HepG2 (cell line): Measurements from ENCODE around the gene PCGF6. TPM values are rescaled to one million over a fixed set of nuclear protein-coding genes. Genes with fewer than 3 reads are reported as not detected.

ENCODE experiments used
- AHR ChIP-seq: IDR thresholded peaks from 2 replicates; pipeline ENCODE4 v1.6.1; 2018; ENCODE audit warnings: missing genetic modification reagents, missing compliant biosample characterization
- ARNTL ChIP-seq: sonication (generic); formaldehyde crosslinking; IDR thresholded peaks from 2 replicates; pipeline ENCODE4 v1.4.0; 2020; ENCODE audit warnings: mild to moderate bottlenecking, missing genetic modification reagents
- ATF7-NPFF ChIP-seq: sonication (generic); formaldehyde crosslinking; IDR thresholded peaks from 2 replicates; pipeline ENCODE4 v1.8.1; 2023; ENCODE audit warnings: mild to moderate bottlenecking, low read depth, missing genetic modification reagents, moderate library complexity
- CREBL2 ChIP-seq: sonication (generic); formaldehyde crosslinking; IDR thresholded peaks from 2 replicates; pipeline ENCODE4 v1.8.1; 2023; ENCODE audit warnings: missing genetic modification reagents, mild to moderate bottlenecking, borderline replicate concordance
- GFI1 ChIP-seq: sonication (generic); formaldehyde crosslinking; IDR thresholded peaks from 2 replicates; pipeline ENCODE4 v1.5.0; 2020; ENCODE audit warnings: missing genetic modification reagents, mild to moderate bottlenecking, borderline replicate concordance
- GPN1 ChIP-seq: sonication (generic); formaldehyde crosslinking; IDR thresholded peaks from 2 replicates; pipeline ENCODE4 v1.5.1; 2020; ENCODE audit warnings: missing genetic modification reagents, borderline replicate concordance
- HNF4G ChIP-seq, 2 experiments: sonication (generic) in 1 of 2; formaldehyde crosslinking in 1 of 2; IDR thresholded peaks; 2 replicates each; pipeline versions ENCODE4 v1.4.0 to v1.6.1; 2011 to 2020; ENCODE audit warnings: borderline replicate concordance in 2 of 2, low read depth in 2 of 2, mild to moderate bottlenecking in 2 of 2, low read length in 1 of 2, missing genetic modification reagents in 1 of 2, moderate library complexity in 1 of 2
- KLF13 ChIP-seq: sonication (generic); formaldehyde crosslinking; IDR thresholded peaks from 2 replicates; pipeline ENCODE4 v1.4.0; 2020; ENCODE audit warnings: mild to moderate bottlenecking, missing genetic modification reagents
- KLF6 ChIP-seq: IDR thresholded peaks from 2 replicates; pipeline ENCODE4 v1.8.0; 2016; ENCODE audit warnings: missing biosample characterization, missing genetic modification reagents
- KMT2B ChIP-seq: IDR thresholded peaks from 2 replicates; pipeline ENCODE4 v1.6.1; 2016; ENCODE audit warnings: missing genetic modification reagents, missing compliant biosample characterization
- MED1 ChIP-seq: sonication (generic); formaldehyde crosslinking; IDR thresholded peaks from 2 replicates; pipeline ENCODE4 v1.4.0; 2020; ENCODE audit warnings: missing genetic modification reagents
- MXI1 ChIP-seq: IDR thresholded peaks from 3 replicates; pipeline ENCODE4 v1.6.1; 2012; ENCODE audit warnings: low read depth, low read length, inconsistent platforms, borderline replicate concordance
- MYNN ChIP-seq: sonication (generic); formaldehyde crosslinking; IDR thresholded peaks from 2 replicates; pipeline ENCODE4 v1.4.0; 2020; ENCODE audit warnings: mild to moderate bottlenecking, low read depth, missing genetic modification reagents
- RARA ChIP-seq: IDR thresholded peaks from 2 replicates; pipeline ENCODE4 v1.6.1; 2016; ENCODE audit warnings: missing genetic modification reagents, missing compliant biosample characterization
- REL ChIP-seq: sonication (generic); formaldehyde crosslinking; conservative IDR thresholded peaks from 2 replicates; pipeline ENCODE4 v1.8.0; 2022; ENCODE audit warnings: mild to moderate bottlenecking, missing genetic modification reagents, moderate library complexity
- RFX3 ChIP-seq: IDR thresholded peaks from 2 replicates; pipeline ENCODE4 v1.6.1; 2016; ENCODE audit warnings: missing biosample characterization, missing genetic modification reagents
- SCMH1 ChIP-seq: sonication (generic); formaldehyde crosslinking; IDR thresholded peaks from 2 replicates; pipeline ENCODE4 v1.9.0; 2021; ENCODE audit warnings: missing genetic modification reagents, mild to moderate bottlenecking, borderline replicate concordance
- THAP9 ChIP-seq: sonication (generic); formaldehyde crosslinking; IDR thresholded peaks from 2 replicates; pipeline ENCODE4; 2020; ENCODE audit warnings: missing genetic modification reagents, mild to moderate bottlenecking, borderline replicate concordance
- TOE1 ChIP-seq: sonication (generic); formaldehyde crosslinking; IDR thresholded peaks from 2 replicates; pipeline ENCODE4 v1.4.0; 2020; ENCODE audit warnings: mild to moderate bottlenecking, missing genetic modification reagents
- ZNF30 ChIP-seq: sonication (generic); formaldehyde crosslinking; IDR thresholded peaks from 2 replicates; pipeline ENCODE4 v1.5.0; 2020; ENCODE audit warnings: mild to moderate bottlenecking, missing genetic modification reagents
- ZNF317 ChIP-seq: sonication (generic); formaldehyde crosslinking; IDR thresholded peaks from 2 replicates; pipeline ENCODE4 v1.5.0; 2020; ENCODE audit warnings: mild to moderate bottlenecking, missing genetic modification reagents
- ZNF644 ChIP-seq: IDR thresholded peaks from 2 replicates; pipeline ENCODE4 v1.6.1; 2016; ENCODE audit warnings: low read depth
- polyA plus RNA-seq, 8 experiments: library from polyadenylated mRNA; depleted of rRNA in 3 of 8; stranded (reverse) in 7 of 8; unstranded in 1 of 8; fragments of >200 nt; fragmentation: Illumina TruSeq in 4 of 8; extraction: Trizol in 4 of 8; gene quantifications; 2 replicates each; pipeline versions ENCODE4 v1.2.1 to v1.2.3, GENCODE V29; 2011 to 2016; ENCODE audit warnings: low read depth in 4 of 8, missing spikeins in 1 of 8, mixed read lengths in 1 of 8; ENCODE audit not compliant: insufficient read depth in 1 of 8
- total RNA-seq, 5 experiments: library from RNA; depleted of rRNA; stranded (reverse); fragments of >200 nt; fragmentation: Illumina TruSeq; extraction: Trizol; gene quantifications; 2 replicates each; pipeline ENCODE4 v1.2.3, GENCODE V29; 2016; ENCODE audit warnings: low read depth in 1 of 5
- TF ChIP-seq, protein P1 (sequence below): sonication (generic); formaldehyde crosslinking; IDR thresholded peaks from 2 replicates; pipeline ENCODE4 v1.4.0; 2020; ENCODE audit warnings: missing genetic modification reagents
- TF ChIP-seq, protein P2 (sequence below): IDR thresholded peaks from 2 replicates; pipeline ENCODE4 v1.6.1; 2018; ENCODE audit warnings: missing genetic modification reagents, mild to moderate bottlenecking, missing compliant biosample characterization

PCGF6 gene
- total and polyA plus RNA-seq, 2 of the 13 experiments (the other 11 are each of a cell fraction or from before 2014, with no cell fraction given) = 5.2 to 19.4 TPM

GRCh38 chr10:103350517-103351260 lies at the start of gene PCGF6 (continued):
- no peak for TF ChIP-seq CREBL2 (CRISPR knock-in tag)
- TF ChIP-seq GPN1 (CRISPR knock-in tag) = no peak
- TF ChIP-seq TOE1 (CRISPR knock-in tag) = no peak
- peak; percentile 79; the same call in 1 of the 2 replicates for TF ChIP-seq ATF7-NPFF
- 0 out of 2 replicates have a peak, but pooled peaks have one; percentile 39 for TF ChIP-seq MED1 (CRISPR knock-in tag)
- TF ChIP-seq KLF6 (CRISPR knock-in tag) = no peak; the same call in 1 of the 2 replicates
- TF ChIP-seq, protein P1, sequence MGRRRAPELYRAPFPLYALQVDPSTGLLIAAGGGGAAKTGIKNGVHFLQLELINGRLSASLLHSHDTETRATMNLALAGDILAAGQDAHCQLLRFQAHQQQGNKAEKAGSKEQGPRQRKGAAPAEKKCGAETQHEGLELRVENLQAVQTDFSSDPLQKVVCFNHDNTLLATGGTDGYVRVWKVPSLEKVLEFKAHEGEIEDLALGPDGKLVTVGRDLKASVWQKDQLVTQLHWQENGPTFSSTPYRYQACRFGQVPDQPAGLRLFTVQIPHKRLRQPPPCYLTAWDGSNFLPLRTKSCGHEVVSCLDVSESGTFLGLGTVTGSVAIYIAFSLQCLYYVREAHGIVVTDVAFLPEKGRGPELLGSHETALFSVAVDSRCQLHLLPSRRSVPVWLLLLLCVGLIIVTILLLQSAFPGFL (CRISPR knock-in tag) = no peak
- TF ChIP-seq RFX3 (CRISPR knock-in tag) = no peak
- no peak for TF ChIP-seq HNF4G (IDR thresholded peaks at IDR 0.05; ENCODE audit: borderline replicate concordance, low read depth, low read length)
- TF ChIP-seq HNF4G (CRISPR knock-in tag; IDR thresholded peaks at IDR 0.05; ENCODE audit: borderline replicate concordance, low read depth) = no peak
- TF ChIP-seq KLF13 (CRISPR knock-in tag) = no peak
- peak; percentile 61; the same call in 1 of the 2 replicates for TF ChIP-seq AHR
- no peak for TF ChIP-seq ZNF30 (CRISPR knock-in tag)
- no peak for TF ChIP-seq SCMH1
- TF ChIP-seq, protein P2, sequence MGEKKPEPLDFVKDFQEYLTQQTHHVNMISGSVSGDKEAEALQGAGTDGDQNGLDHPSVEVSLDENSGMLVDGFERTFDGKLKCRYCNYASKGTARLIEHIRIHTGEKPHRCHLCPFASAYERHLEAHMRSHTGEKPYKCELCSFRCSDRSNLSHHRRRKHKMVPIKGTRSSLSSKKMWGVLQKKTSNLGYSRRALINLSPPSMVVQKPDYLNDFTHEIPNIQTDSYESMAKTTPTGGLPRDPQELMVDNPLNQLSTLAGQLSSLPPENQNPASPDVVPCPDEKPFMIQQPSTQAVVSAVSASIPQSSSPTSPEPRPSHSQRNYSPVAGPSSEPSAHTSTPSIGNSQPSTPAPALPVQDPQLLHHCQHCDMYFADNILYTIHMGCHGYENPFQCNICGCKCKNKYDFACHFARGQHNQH (CRISPR knock-in tag) = peak; percentile 69; the same call in 1 of the 2 replicates
- peak; percentile 33; the same call in 1 of the 3 replicates for TF ChIP-seq MXI1
- TF ChIP-seq ZNF317 (CRISPR knock-in tag) = peak; percentile 47; the same call in 1 of the 2 replicates
- TF ChIP-seq RARA (CRISPR knock-in tag) = no peak; the same call in 1 of the 2 replicates
- TF ChIP-seq GFI1 (CRISPR knock-in tag) = no peak
- no peak for TF ChIP-seq MYNN
- peak; percentile 57; the same call in 1 of the 2 replicates for TF ChIP-seq KMT2B
- TF ChIP-seq ZNF644 = no peak
- no peak for TF ChIP-seq ARNTL
- TF ChIP-seq REL (CRISPR knock-in tag) = no peak
- peak; percentile 27; the same call in 1 of the 2 replicates for TF ChIP-seq THAP9
